Panc1 (cell line): ENCODE measurements around the gene CPT2. TPM values are rescaled to one million over a fixed set of nuclear protein-coding genes. Genes with fewer than 3 reads are reported as not detected.

Source experiments
- ATAC-seq: fragments of 200-7000 bp; cut with Tn5 transposase; 2 replicates; pipeline ENCODE4 v1.9.1; 2020; ENCODE audit warnings: mild to moderate bottlenecking, moderate library complexity
- BruUV-seq: library from RNA; stranded (reverse); fragments of 400-500 nt; replicated peaks from 2 replicates; lab custom pipeline; 2021; lab: Mats Ljungman, UMichigan
- CTCF ChIA-PET: fragments of 300-600 bp; sonication (Branson Sonifier 250); formaldehyde crosslinking; loops from one replicate; lab custom pipeline; 2022; ENCODE audit warnings: antibody characterized with exemption; lab: Charles Lee
- POLR2A ChIA-PET: fragments of 300-600 bp; sonication (Branson Sonifier 250); formaldehyde crosslinking; loops from one replicate; lab custom pipeline; 2022; ENCODE audit warnings: antibody characterized with exemption; lab: Charles Lee
- DNase-seq: peaks from one replicate; pipeline ENCODE4 v3.0.0-alpha.2; 2010; ENCODE audit warnings: low read depth, low spot score
- H3K27ac ChIP-seq: 2 replicates; pipeline ENCODE4 v1.5.1; 2011; ENCODE audit warnings: mild to moderate bottlenecking, low read length, inconsistent platforms
- H3K27me3 ChIP-seq: fragments of 200-500 bp; sonication (Bioruptor generic); 2 replicates; pipeline ENCODE4 v1.6.0; 2014; ENCODE audit warnings: low read length, inconsistent platforms; ENCODE audit not compliant: control insufficient read depth, insufficient read depth
- H3K36me3 ChIP-seq: fragments of 200-500 bp; sonication (Bioruptor generic); 2 replicates; pipeline ENCODE4 v1.5.1; 2014; ENCODE audit warnings: inconsistent platforms, mild to moderate bottlenecking, low read length, moderate library complexity; ENCODE audit not compliant: control insufficient read depth, insufficient read depth
- H3K4me1 ChIP-seq: 2 replicates; pipeline ENCODE4 v1.5.1; 2011; ENCODE audit warnings: inconsistent platforms, mild to moderate bottlenecking, low read length, moderate library complexity; ENCODE audit not compliant: control insufficient read depth, insufficient read depth
- H3K4me3 ChIP-seq, 2 experiments: 2 replicates each; pipeline ENCODE4 v1.5.1; 2011 to 2012; ENCODE audit warnings: low read depth in 2 of 2, low read length in 2 of 2, mild to moderate bottlenecking in 2 of 2, inconsistent platforms in 1 of 2, moderate library complexity in 1 of 2
- H3K9me3 ChIP-seq: fragments of 200-500 bp; sonication (Bioruptor generic); 2 replicates; pipeline ENCODE4 v1.5.1; 2014; ENCODE audit warnings: low read depth, mild to moderate bottlenecking, inconsistent platforms, low read length, moderate library complexity; ENCODE audit not compliant: control insufficient read depth, insufficient read depth
- POLR2AphosphoS5 ChIP-seq: IDR thresholded peaks from 2 replicates; pipeline ENCODE4 v1.6.1; 2012; ENCODE audit warnings: mild to moderate bottlenecking, low read depth, low read length, moderate library complexity
- SIN3A ChIP-seq: IDR thresholded peaks from 2 replicates; pipeline ENCODE4 v1.6.1; 2012; ENCODE audit warnings: low read depth, mild to moderate bottlenecking, low read length, moderate library complexity, borderline replicate concordance; ENCODE audit not compliant: insufficient read depth
- TCF7L2 ChIP-seq: IDR thresholded peaks from 2 replicates; pipeline ENCODE4 v1.6.1; 2011; ENCODE audit warnings: mild to moderate bottlenecking, low read depth, low read length, inconsistent platforms
- in situ Hi-C: cut with HindIII; loops from 2 replicates; pipeline ENCODE4 v1.10.0; 2016; ENCODE audit warnings: low sequenced_read_pairs, low pct_unique_long_range_greater_than_20kb
- intact Hi-C: fragments of 100-400 bp; cut with micrococcal nuclease; formaldehyde crosslinking; loops from one replicate; pipeline ENCODE4 v1.10.0; 2022; ENCODE audit not compliant: unreplicated experiment
- total RNA-seq: library from RNA; stranded (reverse); gene quantifications from one replicate; pipeline ENCODE4 v1.2.1, GENCODE V29; 2021; ENCODE audit not compliant: unreplicated experiment
- TF ChIP-seq, protein P1 (sequence below), 2 experiments: IDR thresholded peaks; 2 replicates each; pipeline ENCODE4 v1.6.1; 2011 to 2012; ENCODE audit warnings: low read depth in 2 of 2, control low read depth in 1 of 2, low read length in 1 of 2, mild to moderate bottlenecking in 1 of 2, moderate library complexity in 1 of 2; ENCODE audit not compliant: insufficient read depth in 1 of 2
- TF ChIP-seq, protein P2 (sequence below): fragments of 450-650 bp; IDR thresholded peaks from 2 replicates; pipeline ENCODE4 v1.5.1; 2017; ENCODE audit warnings: mild to moderate bottlenecking

Gene CPT2
- total RNA-seq, 1 experiment from 2014 or later = 18.9 TPM

DNA sequence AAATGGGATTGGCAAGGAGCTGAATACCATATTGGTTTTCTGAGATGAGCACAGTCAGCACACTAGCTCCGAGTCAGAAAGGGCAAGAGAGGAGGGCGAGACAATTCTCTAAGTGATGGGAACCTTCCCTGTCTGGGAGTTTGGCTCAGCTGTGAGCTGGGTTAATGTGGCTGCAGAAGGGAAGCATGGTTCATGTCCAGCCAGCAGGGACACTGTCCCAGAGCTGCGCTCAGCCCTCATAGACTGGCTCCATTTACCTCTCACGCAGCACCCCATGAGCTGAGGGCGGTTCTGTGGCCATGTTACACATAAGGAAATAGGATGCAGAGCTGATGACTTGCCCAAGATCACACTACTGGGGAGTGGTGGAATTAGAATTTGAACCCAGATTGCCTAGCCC, 15.7 kb upstream of the CPT2 start:
- H3K9me3 ChIP-seq = no peaks in the 10 kb centered on the region
- no peaks in the 10 kb centered on the region for H3K27me3 ChIP-seq
- CTCF ChIA-PET = interaction anchor here (0.6 kb wide), 1 partner anchor 55 kb away, joined by 3 read pairs; no protein-coding TSS in a partner anchor
- in situ Hi-C loops = no loop called here
- no peak overlapping the region for H3K27ac ChIP-seq
- no peaks in the 10 kb centered on the region for H3K36me3 ChIP-seq
- TF ChIP-seq TCF7L2 (no peak), POLR2AphosphoS5 (no peak), SIN3A (no peak)
- TF ChIP-seq, protein P1, sequence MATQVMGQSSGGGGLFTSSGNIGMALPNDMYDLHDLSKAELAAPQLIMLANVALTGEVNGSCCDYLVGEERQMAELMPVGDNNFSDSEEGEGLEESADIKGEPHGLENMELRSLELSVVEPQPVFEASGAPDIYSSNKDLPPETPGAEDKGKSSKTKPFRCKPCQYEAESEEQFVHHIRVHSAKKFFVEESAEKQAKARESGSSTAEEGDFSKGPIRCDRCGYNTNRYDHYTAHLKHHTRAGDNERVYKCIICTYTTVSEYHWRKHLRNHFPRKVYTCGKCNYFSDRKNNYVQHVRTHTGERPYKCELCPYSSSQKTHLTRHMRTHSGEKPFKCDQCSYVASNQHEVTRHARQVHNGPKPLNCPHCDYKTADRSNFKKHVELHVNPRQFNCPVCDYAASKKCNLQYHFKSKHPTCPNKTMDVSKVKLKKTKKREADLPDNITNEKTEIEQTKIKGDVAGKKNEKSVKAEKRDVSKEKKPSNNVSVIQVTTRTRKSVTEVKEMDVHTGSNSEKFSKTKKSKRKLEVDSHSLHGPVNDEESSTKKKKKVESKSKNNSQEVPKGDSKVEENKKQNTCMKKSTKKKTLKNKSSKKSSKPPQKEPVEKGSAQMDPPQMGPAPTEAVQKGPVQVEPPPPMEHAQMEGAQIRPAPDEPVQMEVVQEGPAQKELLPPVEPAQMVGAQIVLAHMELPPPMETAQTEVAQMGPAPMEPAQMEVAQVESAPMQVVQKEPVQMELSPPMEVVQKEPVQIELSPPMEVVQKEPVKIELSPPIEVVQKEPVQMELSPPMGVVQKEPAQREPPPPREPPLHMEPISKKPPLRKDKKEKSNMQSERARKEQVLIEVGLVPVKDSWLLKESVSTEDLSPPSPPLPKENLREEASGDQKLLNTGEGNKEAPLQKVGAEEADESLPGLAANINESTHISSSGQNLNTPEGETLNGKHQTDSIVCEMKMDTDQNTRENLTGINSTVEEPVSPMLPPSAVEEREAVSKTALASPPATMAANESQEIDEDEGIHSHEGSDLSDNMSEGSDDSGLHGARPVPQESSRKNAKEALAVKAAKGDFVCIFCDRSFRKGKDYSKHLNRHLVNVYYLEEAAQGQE (IDR thresholded peaks at IDR 0.05; ENCODE audit: insufficient read depth in 1 of 2, low read depth in 2 of 2, low read length in 1 of 2) = no peak
- TF ChIP-seq, protein P2, sequence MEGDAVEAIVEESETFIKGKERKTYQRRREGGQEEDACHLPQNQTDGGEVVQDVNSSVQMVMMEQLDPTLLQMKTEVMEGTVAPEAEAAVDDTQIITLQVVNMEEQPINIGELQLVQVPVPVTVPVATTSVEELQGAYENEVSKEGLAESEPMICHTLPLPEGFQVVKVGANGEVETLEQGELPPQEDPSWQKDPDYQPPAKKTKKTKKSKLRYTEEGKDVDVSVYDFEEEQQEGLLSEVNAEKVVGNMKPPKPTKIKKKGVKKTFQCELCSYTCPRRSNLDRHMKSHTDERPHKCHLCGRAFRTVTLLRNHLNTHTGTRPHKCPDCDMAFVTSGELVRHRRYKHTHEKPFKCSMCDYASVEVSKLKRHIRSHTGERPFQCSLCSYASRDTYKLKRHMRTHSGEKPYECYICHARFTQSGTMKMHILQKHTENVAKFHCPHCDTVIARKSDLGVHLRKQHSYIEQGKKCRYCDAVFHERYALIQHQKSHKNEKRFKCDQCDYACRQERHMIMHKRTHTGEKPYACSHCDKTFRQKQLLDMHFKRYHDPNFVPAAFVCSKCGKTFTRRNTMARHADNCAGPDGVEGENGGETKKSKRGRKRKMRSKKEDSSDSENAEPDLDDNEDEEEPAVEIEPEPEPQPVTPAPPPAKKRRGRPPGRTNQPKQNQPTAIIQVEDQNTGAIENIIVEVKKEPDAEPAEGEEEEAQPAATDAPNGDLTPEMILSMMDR = no peak
- ATAC-seq (no peak), DNase-seq (no peak)
- H3K4me1 ChIP-seq = peaks cover 8% of the 10 kb centered on the region
- intact Hi-C loops = loop anchor here (10.0 kb wide), 1 partner anchor 276 kb away; no protein-coding TSS in a partner anchor
- no peak overlapping the region for H3K4me3 ChIP-seq
- no TSS peak for BruUV-seq
- POLR2A ChIA-PET = no interaction called here

DNA sequence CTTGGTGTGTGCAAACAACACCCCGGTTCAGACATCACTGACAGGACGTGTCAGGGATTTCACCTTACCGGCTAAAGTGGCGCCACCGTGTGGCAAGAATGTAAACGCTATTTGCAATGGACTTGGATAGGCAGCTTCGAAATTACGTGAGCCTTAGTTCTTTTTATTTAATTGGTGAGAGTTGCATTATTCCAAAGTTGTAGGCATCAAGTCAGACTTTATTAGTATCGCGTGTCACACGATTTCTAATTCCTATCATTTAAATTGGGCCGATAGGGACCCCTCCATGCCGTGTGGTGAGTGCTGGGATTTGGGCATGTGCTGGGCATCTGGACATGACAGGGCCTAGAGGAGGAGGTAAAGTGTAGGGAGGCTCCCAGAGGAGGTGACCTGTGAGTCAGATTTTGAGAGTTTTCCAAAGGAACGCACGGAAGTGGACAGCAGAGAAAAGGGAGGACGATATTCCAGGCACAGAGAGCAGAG, 14.5 kb upstream of the CPT2 start:
- peak; percentile 79 for ATAC-seq
- no peak overlapping the region for H3K4me3 ChIP-seq
- CTCF ChIA-PET = interaction anchor here (0.6 to 0.8 kb wide), 3 partner anchors 9 to 401 kb away, joined by 3 to 4 read pairs (median 3); no protein-coding TSS in a partner anchor
- POLR2A ChIA-PET = no interaction called here
- H3K27me3 ChIP-seq = no peaks in the 10 kb centered on the region
- no peak for DNase-seq
- no peaks in the 10 kb centered on the region for H3K9me3 ChIP-seq
- TF ChIP-seq, protein P2 = peak; percentile 93
- no peak for TF ChIP-seq SIN3A
- no peak for TF ChIP-seq TCF7L2
- TF ChIP-seq, protein P1 (IDR thresholded peaks at IDR 0.05; ENCODE audit: insufficient read depth in 1 of 2, low read depth in 2 of 2, low read length in 1 of 2) = no peak
- TF ChIP-seq POLR2AphosphoS5 = no peak
- intact Hi-C loops = loop anchor here (10.0 kb wide), 1 partner anchor 277 kb away; no protein-coding TSS in a partner anchor
- no TSS peak for BruUV-seq
- H3K27ac ChIP-seq = peak overlapping the region; percentile 45; the same call in 1 of the 2 replicates
- no peaks in the 10 kb centered on the region for H3K4me1 ChIP-seq
- H3K36me3 ChIP-seq = no peaks in the 10 kb centered on the region
- in situ Hi-C loops = no loop called here
